OCI-LY7 (cell line): ENCODE data around the gene JAM3. TPM values are rescaled to one million over a fixed set of nuclear protein-coding genes. Genes with fewer than 3 reads are reported as not detected.
"Not testable (repeated sequence)": the region's sequence is repeated elsewhere in the genome, so short reads cannot be mapped to it uniquely, and the experiment has no call there.

Experiments
- BruUV-seq: library from RNA; stranded (reverse); fragments of 400-500 nt; replicated peaks from 2 replicates; lab custom pipeline; 2021; lab: Mats Ljungman, UMichigan
- CTCF ChIA-PET: fragments of 300-600 bp; sonication (Branson Sonifier 250); formaldehyde crosslinking; loops from one replicate; lab custom pipeline; 2022; ENCODE audit warnings: antibody characterized with exemption; ENCODE audit not compliant: unreplicated experiment; lab: Charles Lee
- POLR2A ChIA-PET: fragments of 300-600 bp; sonication (Branson Sonifier 250); formaldehyde crosslinking; loops from one replicate; lab custom pipeline; 2022; ENCODE audit warnings: antibody characterized with exemption; lab: Charles Lee
- DNase-seq: peaks from one replicate; pipeline ENCODE4 v3.0.0-alpha.2; 2015; ENCODE audit warnings: low spot score
- H2AFZ ChIP-seq: fragments of 200-600 bp; sonication (generic), shearing (Covaris generic); 2 replicates; pipeline ENCODE4 v1.6.1; 2014; ENCODE audit warnings: mild to moderate bottlenecking, antibody characterized with exemption, low read length, moderate library complexity
- H3K27ac ChIP-seq: fragments of 200-600 bp; sonication (generic); 2 replicates; pipeline ENCODE4 v1.5.1; 2014; ENCODE audit warnings: mixed run types, low read depth, mild to moderate bottlenecking, moderate library complexity, low read length, inconsistent platforms; ENCODE audit not compliant: poor library complexity, severe bottlenecking
- H3K36me3 ChIP-seq: fragments of 200-600 bp; sonication (generic); 2 replicates; pipeline ENCODE4 v1.6.1; 2014; ENCODE audit warnings: mild to moderate bottlenecking, antibody characterized with exemption, low read length, moderate library complexity, mixed read lengths; ENCODE audit not compliant: insufficient read depth
- H3K4me1 ChIP-seq: fragments of 200-600 bp; sonication (generic); 2 replicates; pipeline ENCODE4 v1.5.1; 2014; ENCODE audit warnings: mild to moderate bottlenecking, low read length; ENCODE audit not compliant: insufficient read depth, poor library complexity, severe bottlenecking
- H3K4me2 ChIP-seq: fragments of 200-600 bp; sonication (generic); 2 replicates; pipeline ENCODE4 v1.6.1; 2014; ENCODE audit warnings: mild to moderate bottlenecking, low read length
- H3K4me3 ChIP-seq: fragments of 200-600 bp; sonication (generic); 2 replicates; pipeline ENCODE4 v1.5.1; 2014; ENCODE audit warnings: mild to moderate bottlenecking, low read depth, low read length; ENCODE audit not compliant: poor library complexity, severe bottlenecking
- H3K79me2 ChIP-seq: fragments of 200-600 bp; sonication (generic); 2 replicates; pipeline ENCODE4 v1.6.1; 2016; ENCODE audit warnings: low read depth, mild to moderate bottlenecking, low read length, moderate library complexity, mixed read lengths; ENCODE audit not compliant: insufficient read depth
- H3K9me2 ChIP-seq: fragments of 200-600 bp; sonication (generic); 2 replicates; pipeline ENCODE4 v1.6.1; 2016; ENCODE audit warnings: mild to moderate bottlenecking, low read length, mixed read lengths; ENCODE audit not compliant: insufficient read depth
- H3K9me3 ChIP-seq: fragments of 200-600 bp; sonication (generic); 2 replicates; pipeline ENCODE4 v1.6.1; 2014; ENCODE audit warnings: mild to moderate bottlenecking, mixed run types, low read length, mixed read lengths
- H4K20me1 ChIP-seq: fragments of 200-600 bp; sonication (generic); 2 replicates; pipeline ENCODE4 v1.6.1; 2014; ENCODE audit warnings: mild to moderate bottlenecking, antibody characterized with exemption, low read length, moderate library complexity, mixed read lengths; ENCODE audit not compliant: insufficient read depth
- CTCF ChIP-seq: fragments of 200-600 bp; sonication (generic); conservative IDR thresholded peaks from 2 replicates; pipeline ENCODE4 v1.5.1; 2014; ENCODE audit warnings: mild to moderate bottlenecking, antibody characterized with exemption, low read length, moderate library complexity, mixed read lengths
- EZH2phosphoT487 ChIP-seq: fragments of 200-600 bp; sonication (generic); IDR thresholded peaks from 2 replicates; pipeline ENCODE4 v1.6.1; 2018; ENCODE audit warnings: low read depth, borderline replicate concordance, mild to moderate bottlenecking, mixed run types, antibody characterized with exemption, low read length, moderate library complexity, mixed read lengths
- intact Hi-C: fragments of 100-400 bp; cut with micrococcal nuclease; formaldehyde crosslinking; loops from one replicate; pipeline ENCODE4 v1.10.0; 2022; ENCODE audit not compliant: unreplicated experiment
- total RNA-seq, 2 experiments: library from RNA; depleted of rRNA in 1 of 2; stranded (reverse); fragments of >200 nt in 1 of 2; shearing (Covaris generic) in 1 of 2; gene quantifications; 2 replicates each; pipeline ENCODE4 v1.2.3, GENCODE V29; 2014 to 2022

Gene JAM3
- total RNA-seq, 2 experiments from 2014 or later = not detected

DNA sequence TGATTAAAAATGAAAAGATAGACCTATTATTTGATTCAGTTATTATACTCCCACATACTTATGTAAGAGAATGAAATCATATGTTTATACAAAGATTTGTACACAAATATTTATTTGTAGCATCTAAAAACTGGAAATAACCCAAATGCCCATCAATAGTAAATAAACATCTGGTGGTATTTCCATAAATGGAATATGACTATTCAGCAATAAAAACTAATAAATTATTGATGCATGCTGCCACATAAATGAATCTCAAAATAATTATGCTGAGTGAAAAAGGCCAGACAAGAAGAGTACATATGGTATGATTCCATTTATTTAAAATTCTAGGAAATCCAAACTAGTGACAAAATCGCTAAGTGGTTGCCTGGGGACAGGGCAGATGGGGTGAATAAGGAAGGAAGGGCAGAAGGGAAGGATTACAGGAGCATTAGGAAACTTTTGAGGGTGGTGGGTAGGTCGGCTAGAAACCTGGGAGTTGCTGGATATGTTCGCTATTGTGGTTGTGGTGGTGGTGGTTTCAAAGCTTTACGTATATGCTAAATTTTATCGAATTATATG, 41.5 kb downstream of the JAM3 start:
- ChIA-PET POLR2A (no interaction called here), CTCF (no interaction called here)
- Histone ChIP-seq H3K4me1 (no peaks in the 10 kb centered on the region), H2AFZ (no peak overlapping the region), H3K36me3 (no peaks in the 10 kb centered on the region), H3K27ac (no peak overlapping the region), H3K4me3 (no peak overlapping the region), H4K20me1 (no peaks in the 10 kb centered on the region), H3K79me2 (no peaks in the 10 kb centered on the region), H3K9me3 (no peaks in the 10 kb centered on the region; the same call in 1 of the 2 replicates), H3K4me2 (no peak overlapping the region), H3K9me2 (no peaks in the 10 kb centered on the region)
- intact Hi-C loops = loop anchor here (10.0 kb wide), 1 partner anchor 764 kb away; no protein-coding TSS in a partner anchor
- BruUV-seq = no TSS peak
- no peak for DNase-seq
- no peak for TF ChIP-seq EZH2phosphoT487
- TF ChIP-seq CTCF = no peak

- H3K79me2 ChIP-seq, H3K9me3 ChIP-seq, BruUV-seq, H3K4me1 ChIP-seq, H3K27ac ChIP-seq, H2AFZ ChIP-seq, DNase-seq, CTCF ChIA-PET, H3K9me2 ChIP-seq, H4K20me1 ChIP-seq, H3K36me3 ChIP-seq, POLR2A ChIA-PET, H3K4me2 ChIP-seq, H3K4me3 ChIP-seq: not testable (repeated sequence)
- intact Hi-C loops = loop anchor here (10.0 kb wide), 1 partner anchor 761 kb away; no protein-coding TSS in a partner anchor
These were observed 44.9 kb downstream of the JAM3 start for GRCh38 chr11:134113787-134114186.

- POLR2A ChIA-PET = interaction anchor here (0.6 kb wide), 1 partner anchor 53 kb away, joined by 3 read pairs; no protein-coding TSS in a partner anchor
- H3K4me1 ChIP-seq = no peaks in the 10 kb centered on the region
- no TSS peak for BruUV-seq
These were observed 47.3 kb downstream of the JAM3 start for GRCh38 chr11:134116210-134116609.

More at GRCh38 chr11:134116210-134116609, 47.3 kb downstream of the JAM3 start:
- H3K9me3 ChIP-seq = no peaks in the 10 kb centered on the region
- no peak overlapping the region for H2AFZ ChIP-seq
- H3K27ac ChIP-seq = no peak overlapping the region
- H3K4me2 ChIP-seq = no peak overlapping the region
- no peaks in the 10 kb centered on the region for H3K79me2 ChIP-seq
- H3K9me2 ChIP-seq = no peaks in the 10 kb centered on the region
- DNase-seq = no peak
- intact Hi-C loops = loop anchor here (10.0 kb wide), 1 partner anchor 759 kb away; no protein-coding TSS in a partner anchor
- TF ChIP-seq CTCF (no peak), EZH2phosphoT487 (no peak)
- H3K36me3 ChIP-seq = no peaks in the 10 kb centered on the region
- CTCF ChIA-PET = no interaction called here
- H3K4me3 ChIP-seq = no peak overlapping the region
- H4K20me1 ChIP-seq = no peaks in the 10 kb centered on the region
